H1 (cell line): ENCODE measurements around the gene TRAPPC6A. TPM values are rescaled to one million over a fixed set of nuclear protein-coding genes. Genes with fewer than 3 reads are reported as not detected.

ENCODE experiments used
- BACH1 ChIP-seq: IDR thresholded peaks from 2 replicates; pipeline ENCODE4 v1.6.1; 2012; ENCODE audit warnings: low read length, improper control_type of control experiment
- CBX5 ChIP-seq: fragments of 300-800, 300-1000 bp; sonication (generic); IDR thresholded peaks from 2 replicates; pipeline ENCODE4 v1.7.1; 2016; ENCODE audit warnings: antibody characterized with exemption, low read length, low read depth
- JUN ChIP-seq: IDR thresholded peaks from 2 replicates; pipeline ENCODE4 v1.6.1; 2011; ENCODE audit warnings: low read depth, mild to moderate bottlenecking, improper control_type of control experiment, low read length
- KDM4A ChIP-seq: IDR thresholded peaks from one replicate; pipeline ENCODE4 v1.7.1; 2012; ENCODE audit warnings: low read depth, mild to moderate bottlenecking, moderate library complexity, low read length, inconsistent platforms; ENCODE audit not compliant: severe bottlenecking
- RBBP5 ChIP-seq: IDR thresholded peaks from 2 replicates; pipeline ENCODE4 v1.7.1; 2012; ENCODE audit warnings: low read depth, mild to moderate bottlenecking, inconsistent platforms, low read length, moderate library complexity, borderline replicate concordance
- RXRA ChIP-seq: IDR thresholded peaks from 2 replicates; pipeline ENCODE4 v1.6.1; 2011; ENCODE audit warnings: low read depth, mild to moderate bottlenecking, low read length, moderate library complexity; ENCODE audit not compliant: insufficient read depth
- ZNF274 ChIP-seq: IDR thresholded peaks from 2 replicates; pipeline ENCODE4 v1.7.0; 2012; ENCODE audit warnings: low read length, borderline replicate concordance; ENCODE audit errors: extremely low read depth
- polyA plus RNA-seq, 7 experiments: library from polyadenylated mRNA; depleted of rRNA in 3 of 7; stranded (reverse) in 5 of 7; unstranded in 2 of 7; fragments of >200 nt in 5 of 7; fragments of 200-250 nt in 2 of 7; gene quantifications; 1 replicate in 5 of 7; 2 replicates in 1 of 7; 4 replicates in 1 of 7; pipeline versions ENCODE4 v1.2.1 to v1.2.3, GENCODE V29; 2011 to 2013; ENCODE audit warnings: missing spikeins in 2 of 7, mixed read lengths in 2 of 7
- total RNA-seq: library from RNA; stranded (reverse); fragmentation: NEBNext Ultra II Directional; extraction: Animal tissue kit (Norgen Biotek cat#: 25700); gene quantifications from 2 replicates; pipeline ENCODE4 v1.2.1, GENCODE V29; 2021
- TF ChIP-seq, protein P1 (sequence below): IDR thresholded peaks from 2 replicates; pipeline ENCODE4 v1.6.1; 2011; ENCODE audit warnings: low read depth, mild to moderate bottlenecking, low read length; ENCODE audit not compliant: insufficient read depth

TRAPPC6A gene
- total and polyA plus RNA-seq, 2 of the 8 experiments (the other 6 are each of a cell fraction or from before 2014, with no cell fraction given) = 31.8 to 130 TPM

DNA sequence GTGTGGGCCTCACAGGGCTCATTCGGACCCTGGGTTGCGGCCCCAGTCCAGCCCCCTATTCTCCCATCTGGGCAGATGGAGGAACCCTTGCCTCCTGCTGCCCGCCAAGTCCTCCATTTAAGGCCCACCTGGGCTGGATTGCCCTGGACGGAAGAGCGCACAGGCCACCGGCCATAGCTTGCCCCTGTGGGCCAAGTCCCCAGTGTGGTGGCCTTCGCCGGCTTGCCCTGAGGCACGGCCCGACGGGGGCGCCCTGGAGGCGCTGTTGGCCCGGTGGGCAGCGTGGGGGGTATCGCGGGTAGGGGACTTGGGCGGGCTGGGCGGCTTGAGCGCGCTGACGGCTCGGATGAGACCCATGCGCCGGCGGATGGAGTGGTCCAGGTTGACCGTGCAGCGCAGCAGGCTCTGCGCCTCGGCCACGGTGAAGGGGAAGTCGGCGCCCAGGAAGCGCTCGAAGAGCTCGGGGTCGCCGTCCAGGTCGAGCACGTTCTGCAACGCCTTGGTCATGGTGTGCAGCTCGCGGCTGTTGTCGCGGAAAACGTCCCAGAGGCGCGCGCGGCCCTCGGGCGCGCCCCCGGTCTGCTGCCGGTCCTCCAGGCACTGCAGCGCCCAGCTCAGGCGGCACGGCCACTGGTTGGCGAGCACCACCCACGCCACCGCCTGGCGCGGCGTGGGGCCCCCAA, 26.1 kb downstream of the TRAPPC6A start (continued):
- TF ChIP-seq, protein P1, sequence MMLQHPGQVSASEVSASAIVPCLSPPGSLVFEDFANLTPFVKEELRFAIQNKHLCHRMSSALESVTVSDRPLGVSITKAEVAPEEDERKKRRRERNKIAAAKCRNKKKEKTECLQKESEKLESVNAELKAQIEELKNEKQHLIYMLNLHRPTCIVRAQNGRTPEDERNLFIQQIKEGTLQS = no peak
- no peak for TF ChIP-seq CBX5
- no peak for TF ChIP-seq KDM4A
- TF ChIP-seq RXRA = no peak
- no peak for TF ChIP-seq ZNF274
- no peak for TF ChIP-seq JUN
- TF ChIP-seq BACH1 = no peak
- peak; percentile 24; the same call in 1 of the 2 replicates for TF ChIP-seq RBBP5
